ENCODE results near the gene FAM234A.

The FAM234A gene

DNA sequence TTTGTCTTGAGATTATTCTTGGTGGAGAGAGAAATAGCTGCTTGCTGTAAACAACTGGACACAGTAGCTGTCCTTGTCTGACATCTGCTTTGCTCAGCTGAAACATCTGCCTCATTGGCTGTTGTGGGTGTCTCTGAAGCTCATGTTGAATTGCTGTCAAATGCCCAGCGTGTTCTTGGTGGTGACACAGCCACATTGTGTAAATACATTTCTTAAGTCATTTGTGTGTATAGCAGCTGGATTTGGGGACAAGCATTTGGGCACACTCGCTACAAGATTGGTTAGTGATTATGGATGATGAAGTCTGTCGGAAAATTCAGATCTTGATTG lies 5.3 kb downstream of the FAM234A start:
- DNase-seq (ENCODE audit: low read depth) = peak; percentile 8
- H3K4me3 ChIP-seq (replicated peaks; ENCODE audit: low read depth, low read length) = no peak overlapping the region
- TF ChIP-seq, protein P1, sequence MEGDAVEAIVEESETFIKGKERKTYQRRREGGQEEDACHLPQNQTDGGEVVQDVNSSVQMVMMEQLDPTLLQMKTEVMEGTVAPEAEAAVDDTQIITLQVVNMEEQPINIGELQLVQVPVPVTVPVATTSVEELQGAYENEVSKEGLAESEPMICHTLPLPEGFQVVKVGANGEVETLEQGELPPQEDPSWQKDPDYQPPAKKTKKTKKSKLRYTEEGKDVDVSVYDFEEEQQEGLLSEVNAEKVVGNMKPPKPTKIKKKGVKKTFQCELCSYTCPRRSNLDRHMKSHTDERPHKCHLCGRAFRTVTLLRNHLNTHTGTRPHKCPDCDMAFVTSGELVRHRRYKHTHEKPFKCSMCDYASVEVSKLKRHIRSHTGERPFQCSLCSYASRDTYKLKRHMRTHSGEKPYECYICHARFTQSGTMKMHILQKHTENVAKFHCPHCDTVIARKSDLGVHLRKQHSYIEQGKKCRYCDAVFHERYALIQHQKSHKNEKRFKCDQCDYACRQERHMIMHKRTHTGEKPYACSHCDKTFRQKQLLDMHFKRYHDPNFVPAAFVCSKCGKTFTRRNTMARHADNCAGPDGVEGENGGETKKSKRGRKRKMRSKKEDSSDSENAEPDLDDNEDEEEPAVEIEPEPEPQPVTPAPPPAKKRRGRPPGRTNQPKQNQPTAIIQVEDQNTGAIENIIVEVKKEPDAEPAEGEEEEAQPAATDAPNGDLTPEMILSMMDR (IDR thresholded peaks at IDR 0.05; ENCODE audit: low read length, missing control alignments) = no peak

DNA sequence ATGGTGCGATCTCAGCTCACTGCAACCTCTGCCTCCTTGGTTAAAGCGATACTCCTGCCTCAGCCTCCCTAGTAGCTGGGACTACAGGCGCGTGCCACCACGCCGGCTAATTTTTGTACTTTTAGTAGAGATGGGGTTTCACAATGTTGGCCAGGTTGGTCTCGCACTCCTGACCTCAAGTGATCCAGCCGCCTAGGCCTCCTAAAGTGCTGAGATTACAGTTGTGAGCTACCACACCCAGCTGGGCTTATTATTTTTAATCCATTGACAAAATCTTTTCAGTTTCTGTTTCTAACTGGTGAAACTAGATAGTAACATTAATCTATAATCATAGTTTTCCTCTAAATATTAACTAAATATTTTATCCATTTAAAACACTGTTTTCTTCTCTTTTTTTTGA lies 5.9 kb downstream of the FAM234A start:
- TF ChIP-seq, protein P1 (IDR thresholded peaks at IDR 0.05; ENCODE audit: low read length, missing control alignments) = no peak
- no peak overlapping the region for H3K4me3 ChIP-seq (replicated peaks; ENCODE audit: low read depth, low read length)
- DNase-seq (ENCODE audit: low read depth) = no peak

DNA sequence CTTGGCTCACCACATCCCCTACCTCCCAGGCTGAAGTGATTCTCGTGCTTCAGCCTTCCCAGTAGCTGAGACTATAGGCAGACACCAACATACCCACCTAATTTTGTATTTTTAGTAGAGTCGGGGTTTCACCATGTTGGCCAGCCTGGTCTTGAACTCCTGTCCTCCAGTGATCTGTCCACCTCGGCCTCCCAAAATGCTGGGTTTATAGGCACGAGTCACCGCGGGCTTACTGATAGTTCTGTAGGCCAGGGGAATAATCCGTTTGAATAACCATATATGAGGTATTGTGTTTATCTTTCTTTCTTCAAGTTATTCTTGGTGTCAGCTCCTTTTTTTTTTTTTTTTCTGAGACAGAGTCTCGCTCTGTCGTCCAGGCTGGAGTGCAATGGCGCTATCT lies 7.7 kb downstream of the FAM234A start:
- no peak overlapping the region for H3K4me3 ChIP-seq (replicated peaks; ENCODE audit: low read depth, low read length)
- TF ChIP-seq, protein P1 (IDR thresholded peaks at IDR 0.05; ENCODE audit: low read length, missing control alignments) = no peak
- no peak for DNase-seq (ENCODE audit: low read depth)

DNA sequence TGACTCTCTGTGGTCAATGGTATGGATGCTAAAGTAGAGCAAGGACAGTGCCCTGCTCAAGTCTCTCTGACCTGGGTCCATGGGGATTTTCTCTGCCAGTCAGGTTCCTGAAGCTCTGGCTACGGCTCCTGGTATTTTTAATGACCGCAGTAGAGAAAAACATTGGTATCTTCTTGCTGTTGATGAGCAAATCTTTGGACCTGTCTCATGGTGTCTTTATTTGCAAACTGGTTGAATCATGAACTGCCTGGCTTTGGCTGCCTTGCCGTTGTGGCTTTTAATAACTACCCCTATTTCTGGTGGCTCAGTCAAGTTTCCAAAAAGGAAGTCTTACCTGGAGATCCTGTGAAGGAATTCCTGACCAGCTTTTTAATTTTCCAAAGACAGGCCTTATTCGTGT lies 8.7 kb downstream of the FAM234A start:
- H3K4me3 ChIP-seq (replicated peaks; ENCODE audit: low read depth, low read length) = no peak overlapping the region
- DNase-seq (ENCODE audit: low read depth) = no peak
- TF ChIP-seq, protein P1 (IDR thresholded peaks at IDR 0.05; ENCODE audit: low read length, missing control alignments) = no peak

DNA sequence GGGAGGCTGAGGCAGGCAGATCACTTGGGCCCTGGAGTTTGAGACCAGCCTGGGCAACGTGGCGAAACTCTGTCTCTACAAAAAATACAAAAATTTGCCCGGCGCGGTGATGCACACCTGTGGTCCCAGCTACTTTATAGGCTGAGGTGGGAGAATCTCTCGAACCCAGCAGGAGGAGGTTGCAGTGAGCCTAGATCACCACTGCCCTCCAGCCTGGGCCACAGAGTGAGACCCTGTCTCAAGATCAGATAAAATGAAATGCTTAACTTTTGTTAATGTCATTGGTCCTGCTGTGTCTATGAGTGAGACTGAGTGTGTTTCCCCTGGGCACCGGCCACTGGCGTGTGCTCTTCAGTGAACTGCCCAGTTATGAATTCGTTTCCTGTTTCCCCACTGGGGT lies 10.5 kb downstream of the FAM234A start:
- TF ChIP-seq, protein P1 (IDR thresholded peaks at IDR 0.05; ENCODE audit: low read length, missing control alignments) = no peak
- H3K4me3 ChIP-seq (replicated peaks; ENCODE audit: low read depth, low read length) = no peak overlapping the region
- no peak for DNase-seq (ENCODE audit: low read depth)

DNA sequence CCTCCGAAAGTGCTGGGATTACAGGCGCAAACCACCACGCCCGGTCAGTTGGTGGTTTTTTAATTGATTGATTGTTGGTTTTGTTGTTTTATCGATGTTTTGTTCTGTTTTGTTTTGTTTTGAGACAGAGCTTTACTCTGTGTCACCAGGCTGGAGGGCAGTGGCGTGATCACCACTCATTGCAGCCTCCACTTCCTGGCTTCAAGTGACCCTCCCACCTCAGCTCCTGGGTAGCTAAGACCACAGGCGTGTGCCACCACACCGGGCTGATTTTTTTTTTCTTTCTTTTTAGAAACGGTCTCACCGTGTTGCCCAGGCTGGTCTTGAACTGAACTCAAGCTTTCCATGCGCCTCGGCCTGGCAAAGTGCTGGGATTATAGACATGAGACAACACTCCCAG lies 12.4 kb downstream of the FAM234A start:
- TF ChIP-seq, protein P1 (IDR thresholded peaks at IDR 0.05; ENCODE audit: low read length, missing control alignments) = no peak
- no peak for DNase-seq (ENCODE audit: low read depth)
- H3K4me3 ChIP-seq (replicated peaks; ENCODE audit: low read depth, low read length) = no peak overlapping the region

DNA sequence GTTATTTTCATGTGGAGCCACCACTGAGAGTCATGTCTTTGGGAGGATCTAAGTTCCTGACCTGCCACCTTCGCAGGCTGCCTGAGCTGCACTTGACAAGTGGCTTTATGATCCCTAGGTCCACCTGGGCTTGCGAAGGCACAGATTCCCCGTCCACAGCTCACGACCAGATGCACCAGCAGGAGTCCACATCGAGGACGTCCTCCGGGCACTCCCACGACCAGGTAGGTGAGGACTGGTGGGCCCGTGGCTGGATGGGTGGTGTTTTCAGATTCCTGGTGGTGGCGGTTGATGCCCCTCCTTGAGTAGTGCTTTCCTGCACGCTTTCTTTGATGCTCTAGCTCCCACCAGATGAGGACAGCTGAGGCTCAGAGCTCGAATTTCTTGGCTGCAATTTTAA lies 14.8 kb downstream of the FAM234A start:
- no peak for DNase-seq (ENCODE audit: low read depth)
- TF ChIP-seq, protein P1 (IDR thresholded peaks at IDR 0.05; ENCODE audit: low read length, missing control alignments) = no peak
- no peak overlapping the region for H3K4me3 ChIP-seq (replicated peaks; ENCODE audit: low read depth, low read length)

All from fibroblast of pulmonary artery (primary cell).